Measurements from ENCODE around the gene ATP8A1. TPM values are rescaled to one million over a fixed set of nuclear protein-coding genes. Genes with fewer than 3 reads are reported as not detected.

ATP8A1 gene
- total and polyA plus RNA-seq, 2 of the 8 experiments (the other 6 are each of a cell fraction or from before 2014, with no cell fraction given): 3.7 to 14.9 TPM

DNA sequence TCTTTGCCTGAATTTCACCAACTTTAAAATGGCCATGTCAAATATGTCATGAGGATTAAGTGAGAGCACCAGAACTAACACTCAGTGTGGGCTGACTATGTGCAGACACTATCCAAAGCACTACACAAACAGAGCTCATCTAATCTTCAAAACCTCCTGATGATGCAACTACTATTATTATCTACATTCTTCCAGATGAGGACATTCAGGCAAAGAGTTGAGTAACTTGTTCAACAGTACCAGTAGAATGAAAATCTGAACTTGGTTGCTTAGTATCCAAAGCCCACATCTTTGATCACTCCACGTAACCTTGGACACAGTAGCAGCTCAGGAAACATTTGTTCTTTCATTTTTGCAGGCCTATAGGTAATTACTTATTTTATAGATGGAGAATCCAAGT lies 90.1 kb downstream of the ATP8A1 start:
- no peaks in the 10 kb centered on the region for H3K27me3 ChIP-seq (replicated peaks in 1 of 4; ENCODE audit: control insufficient read depth in 3 of 4, extremely low read depth in 1 of 4, insufficient read depth in 3 of 4, low read length in 3 of 4)
- POLR2A ChIA-PET (ENCODE audit: partially characterized antibody): no interaction called here
- no peak overlapping the region for H3K4me3 ChIP-seq (ENCODE audit: extremely low read depth in 1 of 4, insufficient read depth in 2 of 4, low read depth in 3 of 4, low read length in 4 of 4)
- no peak overlapping the region for H2BK120ac ChIP-seq (replicated peaks; ENCODE audit: low read depth, low read length)
- H4K20me1 ChIP-seq (replicated peaks in 1 of 2; ENCODE audit: control insufficient read depth in 1 of 2, insufficient read depth in 2 of 2, low read length in 2 of 2): no peaks in the 10 kb centered on the region
- H3K23ac ChIP-seq (ENCODE audit: insufficient read length): no peak overlapping the region
- WGBS, 2 experiments (ENCODE audit: extremely low coverage in 1 of 2, insufficient coverage in 1 of 2, insufficient read length in 1 of 2, insufficient replicate concordance in 2 of 2, low coverage in 1 of 2, low lambda C conversion rate in 2 of 2, missing lambda C conversion rate in 1 of 2): 89% methylated on average over 1 of the region's 1 CpG; no CpG with 5 or more reads in 1 of the 2 experiments
- no peak overlapping the region for H2BK15ac ChIP-seq (ENCODE audit: low read length)
- DNase-seq (ENCODE audit: low read depth in 1 of 2, low spot score in 2 of 2): no peak
- no peak overlapping the region for H2AK5ac ChIP-seq (ENCODE audit: low read depth, low read length)
- H2BK5ac ChIP-seq (ENCODE audit: low read depth, low read length): no peak overlapping the region
- no peaks in the 10 kb centered on the region for H3K36me3 ChIP-seq (ENCODE audit: control insufficient read depth in 2 of 4, insufficient read depth in 4 of 4, low read length in 3 of 4)
- no peak overlapping the region for H2AFZ ChIP-seq (ENCODE audit: low read length)
- H4K8ac ChIP-seq (ENCODE audit: extremely low read depth, insufficient read depth, low read length): no peak overlapping the region
- no peak overlapping the region for H2BK12ac ChIP-seq (ENCODE audit: low read depth, low read length)
- no peaks in the 10 kb centered on the region for H3K9me3 ChIP-seq (ENCODE audit: insufficient read depth in 2 of 2, low read depth in 1 of 2, low read length in 1 of 2)
- no peak for FAIRE-seq
- CTCF ChIA-PET (ENCODE audit: partially characterized antibody): interaction anchor here (0.6 to 2.3 kb wide), 10 partner anchors 8 to 482 kb away, joined by 3 to 7 read pairs (median 4); no protein-coding TSS in a partner anchor
- H3K27ac ChIP-seq (ENCODE audit: low read depth, low read length): no peak overlapping the region
- H3K79me1 ChIP-seq (ENCODE audit: low read depth, low read length): no peaks in the 10 kb centered on the region
- H3K9ac ChIP-seq (replicated peaks in 1 of 4; ENCODE audit: extremely low read depth in 1 of 4, low read depth in 3 of 4, low read length in 3 of 4): no peak overlapping the region
- no peak overlapping the region for H4K5ac ChIP-seq (ENCODE audit: insufficient read length, low read depth, low read length)
- no peak overlapping the region for H4K91ac ChIP-seq (replicated peaks; ENCODE audit: insufficient read length, low read length)
- no peak overlapping the region for H3K4me2 ChIP-seq (ENCODE audit: insufficient read depth in 1 of 2, low read depth in 2 of 2, low read length in 2 of 2)
- H3K23me2 ChIP-seq (ENCODE audit: low read depth, low read length): no peaks in the 10 kb centered on the region
- H3K14ac ChIP-seq (ENCODE audit: insufficient read length): no peak overlapping the region
- no peak overlapping the region for H3K56ac ChIP-seq (replicated peaks; ENCODE audit: insufficient read length, low read depth, low read length)
- no peaks in the 10 kb centered on the region for H3K79me2 ChIP-seq (ENCODE audit: control insufficient read depth in 1 of 2, insufficient read depth in 2 of 2, low read length in 2 of 2)
- no peak overlapping the region for H3K4ac ChIP-seq (replicated peaks; ENCODE audit: insufficient read length, low read depth, low read length)
- no peaks in the 10 kb centered on the region for H3K4me1 ChIP-seq (replicated peaks in 1 of 4; ENCODE audit: control insufficient read depth in 3 of 4, insufficient read depth in 4 of 4, low read length in 3 of 4)
- H3K18ac ChIP-seq (ENCODE audit: extremely low read depth, low read length): no peak overlapping the region
- H2BK20ac ChIP-seq (ENCODE audit: low read length): no peak overlapping the region
- TF ChIP-seq, protein P1, sequence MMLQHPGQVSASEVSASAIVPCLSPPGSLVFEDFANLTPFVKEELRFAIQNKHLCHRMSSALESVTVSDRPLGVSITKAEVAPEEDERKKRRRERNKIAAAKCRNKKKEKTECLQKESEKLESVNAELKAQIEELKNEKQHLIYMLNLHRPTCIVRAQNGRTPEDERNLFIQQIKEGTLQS (IDR thresholded peaks at IDR 0.05; ENCODE audit: insufficient read depth, low read depth, low read length): no peak
- TF ChIP-seq KDM5A (IDR thresholded peaks at IDR 0.05; ENCODE audit: low read length): no peak
- TF ChIP-seq POLR2A (IDR thresholded peaks at IDR 0.05; ENCODE audit: control extremely low read depth in 1 of 2, low read depth in 2 of 2, low read length in 2 of 2): no peak
- no peak for TF ChIP-seq TEAD4 (IDR thresholded peaks at IDR 0.05; ENCODE audit: low read depth, low read length)
